Measurements from ENCODE around the gene NDUFA13.
A peak's percentile ranks its signal among the peaks of the same experiment; 100 is the strongest.
"Not testable (repeated sequence)": the region's sequence is repeated elsewhere in the genome, so short reads cannot be mapped to it uniquely, and the experiment has no call there.

Gene NDUFA13

GRCh38 chr19:19515642-19516519 lies at the start of gene NDUFA13:
Gene NDUFA13 (plus strand): TSS chr19:19516225. CDS start chr19:19516239, 14 bp downstream.
- peak; percentile 52 to 94 (median 83) for DNase-seq

GRCh38 chr19:19468424-19469050 lies 47.5 kb upstream of the NDUFA13 start:
- no peak for DNase-seq

GRCh38 chr19:19470579-19470978 lies 45.4 kb upstream of the NDUFA13 start:
- no peak for DNase-seq

GRCh38 chr19:19471682-19472081 lies 44.3 kb upstream of the NDUFA13 start:
- no peak for DNase-seq

- DNase-seq: not testable (repeated sequence)
Observed at GRCh38 chr19:19472106-19472505, 43.9 kb upstream of the NDUFA13 start.

- DNase-seq: no peak
Observed at GRCh38 chr19:19475015-19475765, 40.8 kb upstream of the NDUFA13 start.

- DNase-seq: no peak
Observed at GRCh38 chr19:19475849-19476828, 39.9 kb upstream of the NDUFA13 start.

- no peak for DNase-seq
Observed at GRCh38 chr19:19477705-19478383, 38.2 kb upstream of the NDUFA13 start.

GRCh38 chr19:19480688-19481087 lies 35.3 kb upstream of the NDUFA13 start:
- DNase-seq: no peak

- no peak for DNase-seq
Observed at GRCh38 chr19:19482809-19483596, 33.0 kb upstream of the NDUFA13 start.

- peak in 1 of 51 donors; percentile 22 for DNase-seq
Observed at GRCh38 chr19:19485161-19485997, 30.6 kb upstream of the NDUFA13 start.

- DNase-seq: no peak
Observed at GRCh38 chr19:19485998-19486290, 30.1 kb upstream of the NDUFA13 start.

GRCh38 chr19:19486343-19487076 lies 29.5 kb upstream of the NDUFA13 start:
- no peak for DNase-seq

- DNase-seq: no peak
Observed at GRCh38 chr19:19487077-19487949, 28.7 kb upstream of the NDUFA13 start.

- peak in 1 of 51 donors; percentile 7 for DNase-seq
Observed at GRCh38 chr19:19487950-19488874, 27.8 kb upstream of the NDUFA13 start.
